ENCODE measurements around the gene PTPRR.

- TF ChIP-seq CTCF (IDR thresholded peaks at IDR 0.05): no peak
- TF ChIP-seq POLR2AphosphoS5 (IDR thresholded peaks at IDR 0.05): no peak
- no peak for TF ChIP-seq POLR2A (IDR thresholded peaks at IDR 0.05)
Observed at GRCh38 chr12:70787612-70788011, 132.9 kb downstream of the PTPRR start.

Data from suprapubic skin (tissue), 4 donors.